Spleen (tissue), 11 donors: ENCODE data around the gene FHIT. TPM values are rescaled to one million over a fixed set of nuclear protein-coding genes. Genes with fewer than 3 reads are reported as not detected.

Experiments
- DNase-seq: peaks from one replicate; pipeline ENCODE4 v3.0.0-alpha.2; 2020
- H3K27ac ChIP-seq, 8 donors: fragments of 200-600 bp; sonication (generic) in 7 of 8; 1 replicate in 4 of 8; 2 replicates in 4 of 8; pipeline versions ENCODE4 v1.5.0 to v1.8.0; 2016 to 2021; ENCODE audit warnings: inconsistent platforms in 4 of 8, mild to moderate bottlenecking in 4 of 8, moderate library complexity in 1 of 8
- H3K27me3 ChIP-seq, 7 donors: fragments of 200-600 bp; sonication (generic) in 6 of 7; replicated peaks in 1 of 7; 1 replicate in 4 of 7; 2 replicates in 3 of 7; pipeline versions ENCODE4 v1.5.0 to v1.8.0; 2016 to 2021; ENCODE audit warnings: inconsistent platforms in 3 of 7, mild to moderate bottlenecking in 1 of 7
- H3K36me3 ChIP-seq, 6 donors: fragments of 200-600 bp; sonication (generic) in 5 of 6; 1 replicate in 4 of 6; 2 replicates in 2 of 6; pipeline versions ENCODE4 v1.5.0 to v1.8.0; 2016 to 2021; ENCODE audit warnings: inconsistent platforms in 2 of 6
- H3K4me1 ChIP-seq, 6 donors: fragments of 200-600 bp; sonication (generic) in 5 of 6; 1 replicate in 3 of 6; 2 replicates in 3 of 6; pipeline versions ENCODE4 v1.5.0 to v1.8.0; 2016 to 2021; ENCODE audit warnings: inconsistent platforms in 3 of 6
- H3K4me3 ChIP-seq, 8 donors: fragments of 200-600 bp; sonication (generic) in 7 of 8; 1 replicate in 4 of 8; 2 replicates in 4 of 8; pipeline versions ENCODE4 v1.5.0 to v1.8.0; 2016 to 2021; ENCODE audit warnings: inconsistent platforms in 4 of 8, mild to moderate bottlenecking in 4 of 8, moderate library complexity in 2 of 8
- H3K9me3 ChIP-seq, 8 donors: fragments of 200-600 bp; sonication (generic) in 7 of 8; 1 replicate in 4 of 8; 2 replicates in 4 of 8; pipeline versions ENCODE4 v1.5.0 to v1.8.0; 2016 to 2021; ENCODE audit warnings: inconsistent platforms in 4 of 8
- CTCF ChIP-seq, 11 experiments: fragments of 200-600 bp in 7 of 11; fragments of 450-650 bp in 4 of 11; sonication (generic) in 4 of 11; IDR thresholded peaks in 8 of 11; conservative IDR thresholded peaks in 3 of 11; 1 replicate in 7 of 11; 2 replicates in 4 of 11; pipeline versions ENCODE4 v1.4.0 to v1.8.0; 2016 to 2021; ENCODE audit warnings: antibody characterized with exemption in 11 of 11, inconsistent platforms in 4 of 11, mild to moderate bottlenecking in 1 of 11
- POLR2A ChIP-seq, 3 donors: fragments of 450-650 bp; IDR thresholded peaks; one replicate each; pipeline ENCODE4 v1.5.1; 2017; ENCODE audit warnings: antibody characterized with exemption in 3 of 3, mild to moderate bottlenecking in 1 of 3
- POLR2AphosphoS5 ChIP-seq, 3 donors: sonication (generic); formaldehyde crosslinking; IDR thresholded peaks; one replicate each; pipeline ENCODE4 v1.5.1; 2017; ENCODE audit warnings: antibody characterized with exemption in 3 of 3
- whole genome bisulfite sequencing, 5 donors: extraction: QIAGEN DNeasy Blood & Tissue Kit in 3 of 5; methylation state at CpG; one replicate each; pipeline versions ENCODE4 v1.1.5 to v1.1.7; 2013 to 2018; 5-methylcytosine and 5-hydroxymethylcytosine counted together
- intact Hi-C: fragments of 100-400 bp; cut with DNase I; formaldehyde crosslinking; loops from one replicate; pipeline ENCODE4 v1.15.0; 2023; ENCODE audit warnings: low total_unique reads
- polyA plus RNA-seq, 3 donors: library from polyadenylated mRNA; stranded (reverse); fragments of 200-250 nt; gene quantifications; one replicate each; pipeline ENCODE4 v1.2.1, GENCODE V29; 2013
- total RNA-seq, 7 donors: library from RNA; depleted of rRNA in 3 of 7; stranded (reverse); fragments of >200 nt in 3 of 7; fragmentation: NEBNext Ultra II Directional in 4 of 7; extraction: Animal tissue kit (Norgen Biotek cat#: 25700) in 4 of 7; gene quantifications; one replicate each; pipeline versions ENCODE4 v1.1.0 to v1.2.1, GENCODE V29; 2016 to 2021
- donor health status: healthy with polysubstance abuse.
- donor health status: DM: no; HTN: no; CAD: no; lungs with moderate emphysema.
- donor health status: DM: no; HTN: no; CAD: no.
- donor health status: Bipolar disorder and iron deficiency.
- donor health status: healthy.
- donor health status: DM: no; HTN: no; CAD: no.
- donor health status: DM: yes; HTN: yes; CAD: no.

The FHIT gene
- total and polyA plus RNA-seq, 10 donors = 4.1 to 23.1 (median 12.2) TPM

- no peak overlapping the region for H3K27ac ChIP-seq
- intact Hi-C loops = no loop called here
- no peaks in the 10 kb centered on the region for H3K4me1 ChIP-seq
- 91 to 100% (median 95%) methylated on average over 2 of the region's 2 CpGs for WGBS, 5 donors
- TF ChIP-seq CTCF (IDR thresholded peaks at IDR 0.05 in 8 of 11, conservative IDR thresholded peaks at IDR 0.05 in 3 of 11) = no peak
- no peaks in the 10 kb centered on the region for H3K27me3 ChIP-seq
- H3K36me3 ChIP-seq = no peaks in the 10 kb centered on the region
- no peak overlapping the region for H3K4me3 ChIP-seq
- no peaks in the 10 kb centered on the region for H3K9me3 ChIP-seq
- DNase-seq = no peak
These were observed 667.0 kb downstream of the FHIT start for GRCh38 chr3:60584250-60584649.

- H3K9me3 ChIP-seq = no peaks in the 10 kb centered on the region
- no peak for DNase-seq
- 62 to 84% (median 75%) methylated on average over 3 of the region's 3 CpGs for WGBS, 5 donors
These were observed 669.0 kb downstream of the FHIT start for GRCh38 chr3:60582288-60582687.

GRCh38 chr3:60580809-60581208 lies 670.4 kb downstream of the FHIT start:
- Histone ChIP-seq H3K9me3 (no peaks in the 10 kb centered on the region), H3K36me3 (no peaks in the 10 kb centered on the region), H3K4me1 (no peaks in the 10 kb centered on the region), H3K4me3 (no peak overlapping the region), H3K27ac (no peak overlapping the region), H3K27me3 (no peaks in the 10 kb centered on the region)
- intact Hi-C loops = no loop called here
- WGBS, 5 donors = 90 to 96% (median 93%) methylated on average over 5 of the region's 5 CpGs
- TF ChIP-seq POLR2AphosphoS5 (IDR thresholded peaks at IDR 0.05) = no peak
- TF ChIP-seq POLR2A (IDR thresholded peaks at IDR 0.05) = no peak
- no peak for TF ChIP-seq CTCF (IDR thresholded peaks at IDR 0.05 in 8 of 11, conservative IDR thresholded peaks at IDR 0.05 in 3 of 11)
- DNase-seq = no peak

More at GRCh38 chr3:60582288-60582687, 669.0 kb downstream of the FHIT start:
- TF ChIP-seq CTCF (IDR thresholded peaks at IDR 0.05 in 8 of 11, conservative IDR thresholded peaks at IDR 0.05 in 3 of 11) (no peak), POLR2A (IDR thresholded peaks at IDR 0.05) (no peak), POLR2AphosphoS5 (IDR thresholded peaks at IDR 0.05) (no peak)
- Histone ChIP-seq H3K27ac (no peak overlapping the region), H3K4me1 (no peaks in the 10 kb centered on the region), H3K27me3 (no peaks in the 10 kb centered on the region), H3K36me3 (no peaks in the 10 kb centered on the region), H3K4me3 (no peak overlapping the region)
- intact Hi-C loops = no loop called here

- no peaks in the 10 kb centered on the region for H3K4me1 ChIP-seq
- H3K9me3 ChIP-seq = no peaks in the 10 kb centered on the region
- no peak for DNase-seq
- no peaks in the 10 kb centered on the region for H3K27me3 ChIP-seq
- H3K27ac ChIP-seq = no peak overlapping the region
- no peak overlapping the region for H3K4me3 ChIP-seq
- intact Hi-C loops = no loop called here
- no peaks in the 10 kb centered on the region for H3K36me3 ChIP-seq
- TF ChIP-seq POLR2AphosphoS5 (IDR thresholded peaks at IDR 0.05) = no peak
- no peak for TF ChIP-seq CTCF (IDR thresholded peaks at IDR 0.05 in 8 of 11, conservative IDR thresholded peaks at IDR 0.05 in 3 of 11)
- no peak for TF ChIP-seq POLR2A (IDR thresholded peaks at IDR 0.05)
- WGBS, 5 donors = 78 to 86% (median 82%) methylated on average over 5 of the region's 5 CpGs
These were observed 671.5 kb downstream of the FHIT start for GRCh38 chr3:60579734-60580133.
